Loucy (cell line): ENCODE measurements around the gene FGF19.
A peak's percentile ranks its signal among the peaks of the same experiment; 100 is the strongest.

Experiments
- H2AFZ ChIP-seq: fragments of 200-600 bp; sonication (generic); 2 replicates; pipeline ENCODE4 v1.6.0; 2016; ENCODE audit warnings: antibody characterized with exemption, mild to moderate bottlenecking, low read length, moderate library complexity
- H3F3A ChIP-seq: fragments of 200-600 bp; 2 replicates; pipeline ENCODE4 v1.6.0; 2016; ENCODE audit warnings: antibody characterized with exemption, low read depth, mild to moderate bottlenecking
- H3K27me3 ChIP-seq: fragments of 200-600 bp; sonication (generic); 2 replicates; pipeline ENCODE4 v1.6.1; 2014; ENCODE audit warnings: low read length, mild to moderate bottlenecking; ENCODE audit not compliant: insufficient read depth, poor library complexity, severe bottlenecking
- H3K36me3 ChIP-seq: fragments of 200-600 bp; sonication (generic); 2 replicates; pipeline ENCODE4 v1.6.1; 2016; ENCODE audit warnings: low read length; ENCODE audit not compliant: insufficient read depth
- H3K4me1 ChIP-seq: fragments of 200-600 bp; sonication (generic); 2 replicates; pipeline ENCODE4 v1.5.1; 2014; ENCODE audit warnings: low read length, mild to moderate bottlenecking; ENCODE audit not compliant: insufficient read depth, poor library complexity, severe bottlenecking
- H3K4me2 ChIP-seq: fragments of 200-600 bp; sonication (generic); 2 replicates; pipeline ENCODE4 v1.6.0; 2014; ENCODE audit warnings: antibody characterized with exemption, low read length, low read depth, mild to moderate bottlenecking; ENCODE audit not compliant: poor library complexity, severe bottlenecking
- H3K4me3 ChIP-seq: fragments of 200-600 bp; sonication (generic); 2 replicates; pipeline ENCODE4 v1.5.1; 2014; ENCODE audit warnings: low read length, mild to moderate bottlenecking, mixed read lengths; ENCODE audit not compliant: poor library complexity, severe bottlenecking
- H3K79me2 ChIP-seq: fragments of 200-600 bp; sonication (generic); 2 replicates; pipeline ENCODE4 v1.6.1; 2014; ENCODE audit warnings: low read length; ENCODE audit not compliant: insufficient read depth
- H3K9ac ChIP-seq: fragments of 200-600 bp; sonication (generic); 2 replicates; pipeline ENCODE4 v1.6.0; 2014; ENCODE audit warnings: mild to moderate bottlenecking, low read depth, low read length, moderate library complexity; ENCODE audit not compliant: poor library complexity, severe bottlenecking
- H3K9me2 ChIP-seq: fragments of 200-600 bp; sonication (generic); replicated peaks from 2 replicates; pipeline ENCODE4 v1.6.1; 2016; ENCODE audit warnings: low read depth, low read length, mixed read lengths
- H3K9me3 ChIP-seq: fragments of 200-600 bp; sonication (generic); 2 replicates; pipeline ENCODE4 v1.6.1; 2014; ENCODE audit warnings: mild to moderate bottlenecking, antibody characterized with exemption, low read length, low read depth; ENCODE audit not compliant: insufficient read depth
- H4K20me1 ChIP-seq: fragments of 200-600 bp; sonication (generic); 2 replicates; pipeline ENCODE4 v1.6.0; 2014; ENCODE audit warnings: antibody characterized with exemption, low read length, mild to moderate bottlenecking; ENCODE audit not compliant: insufficient read depth, poor library complexity, severe bottlenecking
- CTCF ChIP-seq: fragments of 200-600 bp; sonication (generic); conservative IDR thresholded peaks from 2 replicates; pipeline ENCODE4 v1.5.1; 2014; ENCODE audit warnings: mild to moderate bottlenecking, antibody characterized with exemption, low read length
- EZH2phosphoT487 ChIP-seq: fragments of 200-600 bp; IDR thresholded peaks from 2 replicates; pipeline ENCODE4 v1.6.1; 2018; ENCODE audit warnings: antibody characterized with exemption, mild to moderate bottlenecking, moderate library complexity, borderline replicate concordance

Gene FGF19

GRCh38 chr11:69680688-69681087 is 23.1 kb downstream of the FGF19 start:
- H3K4me2 ChIP-seq, result no peak overlapping the region
- H3K4me1 ChIP-seq, result no peaks in the 10 kb centered on the region
- H3K36me3 ChIP-seq, result no peaks in the 10 kb centered on the region
- TF ChIP-seq EZH2phosphoT487 (no peak), CTCF (no peak)
- no peaks in the 10 kb centered on the region for H3K79me2 ChIP-seq
- H2AFZ ChIP-seq, result no peak overlapping the region
- no peaks in the 10 kb centered on the region for H3K9me3 ChIP-seq
- no peaks in the 10 kb centered on the region for H3F3A ChIP-seq
- no peaks in the 10 kb centered on the region for H3K9me2 ChIP-seq
- H4K20me1 ChIP-seq, result no peaks in the 10 kb centered on the region
- no peaks in the 10 kb centered on the region for H3K27me3 ChIP-seq
- no peak overlapping the region for H3K4me3 ChIP-seq
- H3K9ac ChIP-seq, result no peak overlapping the region

GRCh38 chr11:69677749-69678148 is 26.1 kb downstream of the FGF19 start:
- Histone ChIP-seq H3F3A (no peaks in the 10 kb centered on the region), H3K4me3 (no peak overlapping the region), H3K27me3 (no peaks in the 10 kb centered on the region), H3K9me3 (no peaks in the 10 kb centered on the region), H3K9me2 (no peaks in the 10 kb centered on the region), H3K36me3 (no peaks in the 10 kb centered on the region), H3K79me2 (peaks cover 24% of the 10 kb centered on the region), H3K4me2 (no peak overlapping the region), H2AFZ (no peak overlapping the region), H3K9ac (no peak overlapping the region), H4K20me1 (peaks cover 19% of the 10 kb centered on the region), H3K4me1 (peaks cover 18% of the 10 kb centered on the region)
- TF ChIP-seq CTCF (no peak), EZH2phosphoT487 (no peak)

GRCh38 chr11:69674886-69675714 is 28.7 kb downstream of the FGF19 start, which contains the start of gene LTO1:
TSS of gene LTO1 (minus strand) at chr11:69675353. CDS start at chr11:69675239, 114 bp downstream.
- Histone ChIP-seq H3F3A (no peaks in the 10 kb centered on the region), H3K9me2 (no peaks in the 10 kb centered on the region), H3K9ac (peak within 1 kb of the TSS; percentile 97), H3K4me2 (peak within 1 kb of the TSS; percentile 84), H3K79me2 (peaks cover 25% of the 10 kb centered on the region), H3K9me3 (no peaks in the 10 kb centered on the region), H4K20me1 (peaks cover 19% of the 10 kb centered on the region), H2AFZ (peak within 1 kb of the TSS; percentile 89), H3K4me3 (peak within 1 kb of the TSS; percentile 97), H3K27me3 (no peaks in the 10 kb centered on the region), H3K36me3 (no peaks in the 10 kb centered on the region; the same call in 1 of the 2 replicates), H3K4me1 (peaks cover 18% of the 10 kb centered on the region)
- no peak for TF ChIP-seq CTCF
- no peak for TF ChIP-seq EZH2phosphoT487
